Measurements from ENCODE around the gene DNAJB8.

DNA sequence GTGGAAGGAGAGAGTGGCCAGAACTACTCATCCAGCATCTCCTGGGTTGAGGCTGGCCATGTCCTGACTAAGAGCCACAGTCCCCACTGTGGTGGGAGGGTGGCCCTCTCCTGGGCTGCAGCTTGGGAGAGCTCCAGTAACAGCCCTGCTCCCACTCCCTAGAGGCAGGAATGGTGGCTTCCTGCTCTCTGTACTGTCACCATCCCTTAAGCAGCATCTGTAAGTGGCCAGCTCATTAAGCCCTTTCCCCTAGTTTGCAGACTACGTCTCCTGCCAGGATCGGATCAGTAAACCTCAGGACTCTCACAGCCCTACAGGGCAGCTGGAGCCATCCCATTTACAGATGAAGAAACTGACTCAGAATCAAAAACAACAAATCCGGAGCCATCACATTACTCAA lies 30.5 kb downstream of the DNAJB8 start:
- TF ChIP-seq, protein P1, sequence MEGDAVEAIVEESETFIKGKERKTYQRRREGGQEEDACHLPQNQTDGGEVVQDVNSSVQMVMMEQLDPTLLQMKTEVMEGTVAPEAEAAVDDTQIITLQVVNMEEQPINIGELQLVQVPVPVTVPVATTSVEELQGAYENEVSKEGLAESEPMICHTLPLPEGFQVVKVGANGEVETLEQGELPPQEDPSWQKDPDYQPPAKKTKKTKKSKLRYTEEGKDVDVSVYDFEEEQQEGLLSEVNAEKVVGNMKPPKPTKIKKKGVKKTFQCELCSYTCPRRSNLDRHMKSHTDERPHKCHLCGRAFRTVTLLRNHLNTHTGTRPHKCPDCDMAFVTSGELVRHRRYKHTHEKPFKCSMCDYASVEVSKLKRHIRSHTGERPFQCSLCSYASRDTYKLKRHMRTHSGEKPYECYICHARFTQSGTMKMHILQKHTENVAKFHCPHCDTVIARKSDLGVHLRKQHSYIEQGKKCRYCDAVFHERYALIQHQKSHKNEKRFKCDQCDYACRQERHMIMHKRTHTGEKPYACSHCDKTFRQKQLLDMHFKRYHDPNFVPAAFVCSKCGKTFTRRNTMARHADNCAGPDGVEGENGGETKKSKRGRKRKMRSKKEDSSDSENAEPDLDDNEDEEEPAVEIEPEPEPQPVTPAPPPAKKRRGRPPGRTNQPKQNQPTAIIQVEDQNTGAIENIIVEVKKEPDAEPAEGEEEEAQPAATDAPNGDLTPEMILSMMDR (IDR thresholded peaks at IDR 0.05; ENCODE audit: borderline replicate concordance, extremely low read depth, low read length, poor library complexity, severe bottlenecking): no peak
- no peak for TF ChIP-seq EZH2 (IDR thresholded peaks at IDR 0.05; ENCODE audit: borderline replicate concordance, low read depth, low read length, severe bottlenecking)

Measured in DND-41 (cell line).